RWPE2 (cell line): Measurements from ENCODE around the gene PROC.

ENCODE experiments used
- ATAC-seq: fragments of 200-7000 bp; cut with Tn5 transposase; 3 replicates; pipeline ENCODE4 v1.9.1; 2021; ENCODE audit warnings: low read depth
- DNase-seq: peaks from one replicate; pipeline ENCODE4 v3.0.0-alpha.2; 2020; ENCODE audit warnings: low spot score
- H3K27ac ChIP-seq: fragments of 450-650 bp; 2 replicates; pipeline ENCODE4 v1.5.1; 2017; ENCODE audit warnings: mild to moderate bottlenecking; ENCODE audit not compliant: poor library complexity, severe bottlenecking
- H3K27me3 ChIP-seq: fragments of 250-450 bp; sonication (Bioruptor Pico); 2 replicates; pipeline ENCODE4 v1.5.1; 2021; ENCODE audit warnings: mild to moderate bottlenecking, moderate library complexity; ENCODE audit not compliant: insufficient read depth, poor library complexity, severe bottlenecking
- H3K36me3 ChIP-seq: fragments of 250-450 bp; sonication (Bioruptor Pico); 2 replicates; pipeline ENCODE4 v1.5.1; 2020; ENCODE audit warnings: low read depth, mild to moderate bottlenecking, moderate library complexity
- H3K4me1 ChIP-seq: fragments of 250-450 bp; sonication (Bioruptor Pico); 2 replicates; pipeline ENCODE4 v1.5.1; 2021; ENCODE audit warnings: mild to moderate bottlenecking, moderate library complexity; ENCODE audit not compliant: insufficient read depth, poor library complexity, severe bottlenecking
- H3K4me3 ChIP-seq: fragments of 250-450 bp; sonication (Bioruptor Pico); 2 replicates; pipeline ENCODE4 v1.5.1; 2021; ENCODE audit warnings: mild to moderate bottlenecking, moderate library complexity; ENCODE audit not compliant: severe bottlenecking
- H3K9me3 ChIP-seq: fragments of 250-450 bp; sonication (Bioruptor Pico); 2 replicates; pipeline ENCODE4 v1.5.1; 2021; ENCODE audit warnings: mild to moderate bottlenecking, moderate library complexity; ENCODE audit not compliant: severe bottlenecking
- TF ChIP-seq, protein P1 (sequence below): fragments of 450-650 bp; IDR thresholded peaks from one replicate; pipeline ENCODE4 v1.5.1; 2017; ENCODE audit warnings: mild to moderate bottlenecking, moderate library complexity; ENCODE audit not compliant: poor library complexity, severe bottlenecking

The PROC gene

DNA sequence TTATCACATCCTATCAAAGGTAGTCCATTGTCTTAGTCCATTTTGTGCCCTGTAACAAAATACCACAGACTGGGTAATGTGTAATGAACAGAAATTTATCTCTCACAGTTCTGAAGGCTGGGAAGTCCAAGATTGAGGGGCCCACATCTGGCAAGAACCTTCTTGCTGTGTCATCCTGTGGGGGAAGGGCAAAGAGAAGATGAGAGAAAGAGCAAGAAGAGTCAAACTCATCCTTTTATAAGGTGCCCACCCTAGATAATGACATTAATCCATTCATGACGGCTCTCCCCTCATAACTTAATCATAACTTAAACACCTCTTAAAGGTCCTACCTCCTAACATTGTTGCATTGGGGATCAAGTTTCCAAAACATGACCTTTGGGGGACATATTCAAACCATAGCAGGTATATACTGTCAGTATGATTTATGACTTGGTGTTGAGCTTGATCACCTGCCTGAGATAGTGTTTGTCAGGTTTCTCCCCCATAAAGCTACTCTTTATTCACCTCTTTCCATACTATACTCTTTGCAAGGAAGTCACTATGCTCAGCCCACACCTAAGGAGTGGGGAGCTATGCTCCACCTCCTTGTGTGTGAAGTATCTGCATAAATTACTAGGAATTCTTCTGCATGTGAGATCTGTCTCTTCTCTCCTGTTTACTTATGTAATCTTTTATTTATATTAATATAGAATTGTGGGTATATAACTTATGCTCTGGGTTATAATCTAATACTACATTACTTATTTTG is 25.2 kb upstream of the PROC start:
- no peaks in the 10 kb centered on the region for H3K27me3 ChIP-seq
- TF ChIP-seq, protein P1, sequence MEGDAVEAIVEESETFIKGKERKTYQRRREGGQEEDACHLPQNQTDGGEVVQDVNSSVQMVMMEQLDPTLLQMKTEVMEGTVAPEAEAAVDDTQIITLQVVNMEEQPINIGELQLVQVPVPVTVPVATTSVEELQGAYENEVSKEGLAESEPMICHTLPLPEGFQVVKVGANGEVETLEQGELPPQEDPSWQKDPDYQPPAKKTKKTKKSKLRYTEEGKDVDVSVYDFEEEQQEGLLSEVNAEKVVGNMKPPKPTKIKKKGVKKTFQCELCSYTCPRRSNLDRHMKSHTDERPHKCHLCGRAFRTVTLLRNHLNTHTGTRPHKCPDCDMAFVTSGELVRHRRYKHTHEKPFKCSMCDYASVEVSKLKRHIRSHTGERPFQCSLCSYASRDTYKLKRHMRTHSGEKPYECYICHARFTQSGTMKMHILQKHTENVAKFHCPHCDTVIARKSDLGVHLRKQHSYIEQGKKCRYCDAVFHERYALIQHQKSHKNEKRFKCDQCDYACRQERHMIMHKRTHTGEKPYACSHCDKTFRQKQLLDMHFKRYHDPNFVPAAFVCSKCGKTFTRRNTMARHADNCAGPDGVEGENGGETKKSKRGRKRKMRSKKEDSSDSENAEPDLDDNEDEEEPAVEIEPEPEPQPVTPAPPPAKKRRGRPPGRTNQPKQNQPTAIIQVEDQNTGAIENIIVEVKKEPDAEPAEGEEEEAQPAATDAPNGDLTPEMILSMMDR: no peak
- DNase-seq (no peak), ATAC-seq (no peak)
- H3K9me3 ChIP-seq: no peaks in the 10 kb centered on the region
- H3K36me3 ChIP-seq: no peaks in the 10 kb centered on the region
- peaks cover 8% of the 10 kb centered on the region for H3K4me1 ChIP-seq
- no peak overlapping the region for H3K27ac ChIP-seq
- no peak overlapping the region for H3K4me3 ChIP-seq

DNA sequence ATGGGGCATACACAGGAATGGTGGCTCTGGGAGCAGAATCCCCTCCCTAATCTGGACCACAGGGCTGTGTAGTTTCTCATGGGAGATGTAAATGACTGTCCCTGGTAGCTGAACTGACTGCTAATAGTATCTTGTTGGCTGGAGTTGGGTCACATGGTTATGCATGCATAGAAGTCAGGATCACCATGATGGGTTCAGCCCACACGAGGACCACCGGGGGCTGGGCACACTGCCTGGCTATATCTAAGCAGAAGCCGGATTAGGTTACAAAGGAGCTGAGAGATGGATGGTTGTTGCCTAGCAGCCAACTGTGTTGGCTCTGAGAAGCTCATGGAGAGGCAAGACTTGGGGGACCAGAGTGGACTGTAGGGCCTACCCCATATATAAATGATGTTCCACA is 23.7 kb upstream of the PROC start:
- Histone ChIP-seq H3K36me3 (no peaks in the 10 kb centered on the region), H3K27ac (no peak overlapping the region), H3K9me3 (no peaks in the 10 kb centered on the region), H3K4me3 (no peak overlapping the region), H3K4me1 (peaks cover 8% of the 10 kb centered on the region), H3K27me3 (no peaks in the 10 kb centered on the region)
- no peak for DNase-seq
- no peak for ATAC-seq
- TF ChIP-seq, protein P1: no peak

DNA sequence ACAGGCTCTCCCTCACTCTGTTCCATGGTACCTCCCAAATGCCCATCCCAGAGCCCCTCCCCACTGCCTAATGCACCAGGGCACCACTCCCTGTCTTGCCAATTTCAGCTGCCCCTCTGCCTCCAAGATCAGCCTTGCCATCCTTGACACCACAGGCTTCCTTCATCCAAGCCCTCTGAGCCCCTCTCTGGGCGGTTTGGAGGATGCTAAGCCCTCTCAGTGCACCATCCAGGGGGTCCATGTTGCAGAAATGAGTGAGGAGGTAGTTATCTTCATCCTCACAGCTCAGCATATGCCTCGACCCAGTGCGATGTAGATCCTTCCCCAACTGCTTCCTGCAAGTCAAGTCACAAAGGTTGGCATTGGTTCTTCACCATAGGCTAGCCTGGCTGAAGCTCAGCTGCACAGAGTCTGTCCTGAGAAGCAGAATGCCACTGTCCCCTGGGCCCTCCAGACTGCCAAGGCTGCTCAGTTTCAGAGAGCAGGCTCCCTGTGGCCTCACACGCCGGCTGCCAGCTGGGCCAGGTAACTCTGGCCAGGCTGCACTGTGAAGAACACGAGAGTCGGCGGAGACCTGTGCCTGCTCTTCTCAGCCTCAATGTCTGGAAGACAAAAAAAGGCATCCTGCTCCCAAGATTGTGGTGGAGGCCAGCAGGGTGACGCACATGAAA is 20.5 kb upstream of the PROC start:
- ATAC-seq: no peak

DNA sequence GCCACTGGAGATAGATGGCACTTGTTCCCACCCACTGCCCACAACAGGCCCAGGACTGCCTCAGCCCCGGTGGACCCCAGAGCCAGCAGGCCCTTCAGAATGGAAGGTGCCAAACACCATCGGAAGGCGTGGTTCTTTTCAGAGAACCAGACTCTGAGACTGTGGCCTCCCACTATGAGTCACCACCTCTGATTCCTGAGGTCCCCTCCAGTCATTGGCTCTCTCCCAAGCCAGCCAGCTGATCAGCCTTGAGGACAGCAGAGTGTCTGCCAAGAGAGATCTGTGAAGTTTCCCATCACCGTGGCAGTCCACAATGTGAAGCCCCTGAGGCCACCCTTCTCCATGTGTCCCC is 20.0 kb upstream of the PROC start:
- peak; percentile 45 for ATAC-seq
- Histone ChIP-seq H3K4me1 (peaks cover 37% of the 10 kb centered on the region), H3K4me3 (no peak overlapping the region), H3K9me3 (no peaks in the 10 kb centered on the region), H3K27me3 (no peaks in the 10 kb centered on the region), H3K36me3 (no peaks in the 10 kb centered on the region), H3K27ac (no peak overlapping the region)
- DNase-seq: peak; percentile 91
- TF ChIP-seq, protein P1: no peak

More for the DNA sequence above, 20.5 kb upstream of the PROC start:
- Histone ChIP-seq H3K9me3 (no peaks in the 10 kb centered on the region), H3K4me1 (peaks cover 37% of the 10 kb centered on the region), H3K4me3 (no peak overlapping the region), H3K36me3 (no peaks in the 10 kb centered on the region), H3K27me3 (no peaks in the 10 kb centered on the region), H3K27ac (no peak overlapping the region)
- TF ChIP-seq, protein P1: no peak
- no peak for DNase-seq

DNA sequence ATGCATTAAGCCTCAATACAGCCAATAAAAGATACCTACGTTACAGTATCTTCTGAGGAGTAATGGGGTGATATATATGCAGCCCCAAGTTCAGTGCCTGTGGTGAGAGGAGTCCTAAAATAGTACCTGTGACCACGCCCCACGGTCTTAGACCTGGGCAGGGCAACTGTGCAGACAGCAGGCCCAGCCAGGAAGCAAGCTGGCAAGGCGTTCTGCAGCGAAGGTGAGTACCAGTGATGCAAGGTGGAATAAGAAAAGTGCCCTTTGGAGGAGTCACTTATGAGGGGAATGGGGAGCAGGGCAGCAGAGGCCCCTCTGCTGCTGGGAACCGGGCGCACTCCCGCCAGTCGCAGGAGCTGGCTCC is 17.7 kb upstream of the PROC start:
- TF ChIP-seq, protein P1: no peak
- Histone ChIP-seq H3K27ac (peak overlapping the region; percentile 87), H3K36me3 (no peaks in the 10 kb centered on the region), H3K27me3 (no peaks in the 10 kb centered on the region), H3K4me3 (no peak overlapping the region), H3K4me1 (peaks cover 37% of the 10 kb centered on the region), H3K9me3 (no peaks in the 10 kb centered on the region)
- ATAC-seq (peak; percentile 14; the same call in 1 of the 3 replicates), DNase-seq (no peak)
